Pons (tissue), 1 donor: ENCODE measurements around the gene PPM1H.
A peak's percentile ranks its signal among the peaks of the same experiment; 100 is the strongest.

ENCODE experiments used
- DNase-seq: peaks from one replicate; pipeline ENCODE4 v3.0.0-alpha.2; 2016; ENCODE audit warnings: low spot score

PPM1H gene

GRCh38 chr12:62799126-62799736 lies 135.7 kb downstream of the PPM1H start:
- peak; percentile 74 for DNase-seq

GRCh38 chr12:62794218-62794583 lies 140.7 kb downstream of the PPM1H start:
- no peak for DNase-seq

GRCh38 chr12:62793256-62794217 lies 141.4 kb downstream of the PPM1H start:
- DNase-seq: peak; percentile 89

GRCh38 chr12:62792236-62792870 lies 142.6 kb downstream of the PPM1H start:
- DNase-seq: no peak

- no peak for DNase-seq
Observed at GRCh38 chr12:62789851-62790250, 145.1 kb downstream of the PPM1H start.

DNA sequence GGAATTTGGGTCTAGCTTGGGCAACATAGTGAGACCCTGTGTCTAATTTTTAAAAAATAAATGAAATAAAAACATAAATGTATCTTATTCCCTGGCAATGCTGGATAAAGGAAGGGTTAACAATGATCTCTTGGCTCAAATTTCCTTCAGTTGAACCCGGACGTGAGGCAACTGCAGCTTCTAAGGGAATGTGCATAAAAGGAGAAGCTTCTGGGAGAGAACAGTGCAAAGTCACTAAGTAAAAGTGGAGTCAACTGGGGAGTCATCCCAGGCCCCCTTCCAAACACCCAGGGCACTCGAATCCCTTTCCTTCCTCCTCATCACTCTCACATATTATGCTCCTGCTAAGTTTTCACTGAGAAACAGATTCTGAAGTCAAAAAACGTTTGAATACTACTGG lies 147.3 kb downstream of the PPM1H start:
- no peak for DNase-seq

- DNase-seq: no peak
Observed at GRCh38 chr12:62787023-62787422, 147.9 kb downstream of the PPM1H start.

DNA sequence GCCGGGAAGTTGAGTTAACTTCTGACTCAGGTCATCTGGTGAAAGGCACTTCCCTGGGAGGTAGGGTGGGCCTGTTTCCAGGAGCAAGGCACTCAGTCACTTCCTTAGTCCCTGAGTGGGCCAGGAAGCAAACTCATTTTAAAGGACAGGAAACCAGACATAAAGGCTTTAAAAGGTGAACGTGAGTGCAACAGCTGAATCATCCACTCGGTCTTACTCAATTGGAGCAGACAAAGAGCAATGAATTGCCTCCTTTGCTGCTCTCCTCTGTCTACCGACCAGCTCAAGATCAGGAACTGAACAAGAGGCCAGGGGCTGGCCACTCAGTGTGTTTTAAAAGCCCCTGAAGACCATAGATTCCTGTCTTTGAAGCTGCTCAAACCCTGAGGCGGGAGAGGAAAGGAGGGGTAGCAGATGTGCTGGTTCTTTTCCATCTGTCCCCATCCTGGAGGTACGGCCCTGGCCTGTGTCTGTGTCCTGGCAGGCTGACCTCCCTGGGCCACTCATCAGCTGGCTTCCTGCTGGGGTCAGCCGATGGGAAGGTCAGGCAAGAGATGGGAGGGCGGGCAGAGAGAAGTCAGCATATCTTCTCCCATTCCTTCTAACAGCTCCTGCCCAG lies 148.9 kb downstream of the PPM1H start:
- DNase-seq: no peak

- no peak for DNase-seq
Observed at GRCh38 chr12:62784576-62784975, 150.4 kb downstream of the PPM1H start.

DNA sequence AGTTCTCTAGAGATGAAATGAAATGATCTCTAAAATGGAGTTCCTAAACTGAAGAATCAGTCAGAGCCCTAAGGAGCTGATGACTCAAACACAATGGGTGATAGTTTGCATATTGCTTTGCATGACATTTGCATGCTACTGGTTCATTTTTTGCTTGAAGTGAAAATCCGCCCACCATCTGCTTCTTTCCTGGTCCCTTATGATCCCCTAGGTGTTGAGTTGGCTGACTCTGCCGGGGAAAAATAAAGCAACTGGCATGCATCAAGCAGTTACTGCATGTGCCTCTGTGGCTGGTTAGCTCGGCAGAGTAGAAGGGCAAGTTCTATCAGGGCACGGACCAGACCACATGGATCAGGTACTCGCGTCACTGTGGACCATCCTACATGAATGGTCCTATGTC lies 151.1 kb downstream of the PPM1H start:
- DNase-seq: no peak

DNA sequence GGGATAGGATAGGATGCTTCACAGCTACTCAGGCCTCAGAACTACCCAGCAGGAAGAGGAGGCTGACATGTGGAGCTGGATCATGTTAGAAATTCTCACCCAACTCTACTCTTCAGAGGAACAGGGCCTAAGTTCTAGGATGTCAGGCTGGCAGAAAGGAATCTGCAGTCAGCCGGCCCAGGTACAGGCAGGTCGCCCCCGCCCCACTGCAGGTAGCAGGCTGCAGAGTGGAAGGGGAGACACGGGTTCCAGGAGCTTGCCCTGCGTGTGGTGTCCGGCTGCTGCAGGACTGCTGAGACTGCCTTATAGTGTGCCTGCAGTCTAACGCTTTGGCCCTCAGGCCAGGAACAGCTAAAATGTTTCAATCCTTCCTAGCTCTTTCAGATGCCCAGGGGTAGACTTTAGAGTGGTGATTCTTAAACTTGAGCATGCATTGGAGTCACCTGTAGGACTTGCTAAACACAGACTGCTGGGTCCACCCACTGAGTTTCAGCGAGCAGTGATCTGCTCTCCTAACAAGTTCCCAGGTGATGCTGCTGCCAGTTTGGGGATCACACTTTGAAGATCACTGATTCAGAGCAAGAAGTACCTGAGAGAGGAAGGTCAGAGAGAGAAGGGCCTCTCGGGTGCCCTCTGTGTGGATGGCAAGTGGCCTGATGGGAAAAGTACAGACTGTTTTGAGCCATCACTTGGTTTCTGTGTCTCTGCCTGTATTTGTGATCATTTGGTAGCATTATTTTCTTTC lies 153.6 kb downstream of the PPM1H start:
- DNase-seq: no peak

DNA sequence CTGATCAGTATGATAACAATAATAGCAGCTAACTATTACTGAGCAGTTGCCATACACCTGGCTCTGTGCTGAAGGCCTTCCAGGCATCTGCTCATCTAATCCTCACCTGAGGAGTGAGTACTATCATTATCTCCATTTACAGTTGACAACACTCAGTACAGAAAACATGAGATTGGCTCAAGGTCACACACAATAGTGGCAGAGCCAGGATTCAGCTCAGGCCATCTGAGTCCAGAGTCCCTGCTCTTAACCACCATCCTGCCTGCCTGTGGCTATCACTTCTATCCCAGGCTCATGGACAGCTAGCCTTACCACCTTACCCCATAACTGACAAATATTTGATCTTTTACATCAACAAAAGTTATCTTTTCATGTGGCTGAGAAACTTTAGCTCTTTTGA lies 155.5 kb downstream of the PPM1H start:
- DNase-seq: no peak

DNA sequence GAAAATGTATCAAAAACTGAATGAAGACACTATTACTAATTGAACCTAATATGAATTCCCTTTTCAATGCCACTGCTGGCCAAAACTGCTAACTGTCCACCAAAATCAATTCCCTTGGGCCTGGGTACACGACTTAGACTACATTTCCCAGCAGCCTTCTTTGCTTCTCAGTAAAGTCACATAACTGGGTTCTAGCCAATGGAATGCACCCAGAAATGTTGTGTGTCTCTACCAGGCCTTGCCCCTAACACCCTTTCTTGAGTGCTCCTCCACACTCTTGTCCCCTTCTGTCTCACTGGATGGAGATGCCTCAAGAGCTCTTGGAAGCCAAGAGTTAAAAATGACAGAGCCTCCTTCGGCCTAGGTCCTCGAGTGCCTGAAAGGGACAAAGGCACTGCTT lies 156.8 kb downstream of the PPM1H start:
- DNase-seq: no peak

DNA sequence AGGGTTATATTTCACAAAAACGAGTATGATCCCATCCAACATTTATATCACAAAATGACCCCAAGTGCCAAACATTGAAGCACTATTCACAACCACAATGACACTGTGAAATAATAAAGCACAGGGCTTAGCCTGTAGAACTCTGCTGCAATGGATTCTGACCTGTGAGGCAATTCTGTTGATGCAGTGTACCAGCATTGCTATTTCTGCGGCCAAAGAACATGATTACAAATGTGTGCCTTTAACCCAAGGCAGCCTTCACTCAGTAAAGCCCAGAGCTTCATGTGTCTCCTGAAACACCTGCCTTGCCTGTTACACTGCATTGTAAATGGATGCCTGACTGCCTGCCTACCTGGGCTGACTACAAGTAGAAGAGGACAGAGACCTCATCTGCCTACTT lies 158.0 kb downstream of the PPM1H start:
- no peak for DNase-seq

GRCh38 chr12:62776575-62776974 lies 158.4 kb downstream of the PPM1H start:
- no peak for DNase-seq

- DNase-seq: no peak
Observed at GRCh38 chr12:62774794-62775193, 160.2 kb downstream of the PPM1H start.

GRCh38 chr12:62772416-62772955 lies 162.5 kb downstream of the PPM1H start:
- no peak for DNase-seq

GRCh38 chr12:62771828-62772227 lies 163.1 kb downstream of the PPM1H start:
- no peak for DNase-seq

GRCh38 chr12:62770381-62770780 lies 164.6 kb downstream of the PPM1H start:
- no peak for DNase-seq

- no peak for DNase-seq
Observed at GRCh38 chr12:62769076-62769619, 165.8 kb downstream of the PPM1H start.

DNA sequence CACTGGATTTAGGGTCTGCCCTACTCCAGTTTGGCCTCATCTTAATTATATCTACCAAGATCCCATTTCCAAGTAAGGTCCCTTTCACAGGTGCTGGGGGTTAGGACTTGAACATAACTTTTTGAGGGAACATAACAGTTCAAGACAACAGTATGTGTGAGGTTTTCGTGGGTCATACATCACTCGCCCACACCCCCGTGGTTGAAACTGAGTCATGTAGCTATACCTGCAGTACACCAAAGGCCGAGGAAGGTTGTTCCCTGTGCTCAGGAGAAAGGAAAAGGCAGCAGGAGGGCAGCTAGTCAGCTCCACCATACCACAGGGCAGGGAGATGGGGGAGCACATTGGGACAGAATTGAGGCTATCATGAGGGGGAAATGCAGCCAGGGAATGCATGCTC lies 167.0 kb downstream of the PPM1H start:
- DNase-seq: no peak
